ENCODE measurements around the gene RPL28.

The RPL28 gene

GRCh38 chr19:55385724-55386492 is at the start of gene RPL28:
RPL28 (plus strand) TSS chr19:55385932; CDS start chr19:55386358, 426 bp downstream.
- no peaks in the 10 kb centered on the region for H3K27me3 ChIP-seq (replicated peaks)
- TF ChIP-seq CTCF (IDR thresholded peaks at IDR 0.05; ENCODE audit: low read depth, low read length, missing control alignments): no peak
- peak within 1 kb of the TSS; percentile 77 for H3K27ac ChIP-seq
- in situ Hi-C loops (cut with HindIII; ENCODE audit: low pct_ligation_motif_present, low sequenced_read_pairs): loop anchor here (25.0 kb wide), 1 partner anchor 226 kb away; the partner anchor contains the start of genes ZNF524, ZNF784 and ZNF865
- H3K36me3 ChIP-seq (replicated peaks): peaks cover 38% of the 10 kb centered on the region
- peak within 1 kb of the TSS; percentile 99 for H3K4me3 ChIP-seq (ENCODE audit: low read depth, low read length)
- DNase-seq: peak; percentile 97

- in situ Hi-C loops (cut with HindIII; ENCODE audit: low pct_ligation_motif_present, low sequenced_read_pairs): no loop called here
- no peak for DNase-seq
- no peak for TF ChIP-seq CTCF (IDR thresholded peaks at IDR 0.05; ENCODE audit: low read depth, low read length, missing control alignments)
These were observed 49.6 kb upstream of the RPL28 start for GRCh38 chr19:55336101-55336500.

GRCh38 chr19:55339105-55339888 is 46.4 kb upstream of the RPL28 start, which contains the start of gene KMT5C:
KMT5C (plus strand) TSS chr19:55339876; CDS start chr19:55341937, 2,061 bp downstream.
- Histone ChIP-seq H3K27ac (peak within 1 kb of the TSS; percentile 93), H3K27me3 (replicated peaks) (no peaks in the 10 kb centered on the region), H3K36me3 (replicated peaks) (no peaks in the 10 kb centered on the region), H3K4me3 (ENCODE audit: low read depth, low read length) (peak within 1 kb of the TSS; percentile 69)
- DNase-seq: peak; percentile 100
- in situ Hi-C loops (cut with HindIII; ENCODE audit: low pct_ligation_motif_present, low sequenced_read_pairs): no loop called here
- peak; percentile 50 for TF ChIP-seq CTCF (IDR thresholded peaks at IDR 0.05; ENCODE audit: low read depth, low read length, missing control alignments)

More at GRCh38 chr19:55336101-55336500, 49.6 kb upstream of the RPL28 start:
- no peak overlapping the region for H3K27ac ChIP-seq
- H3K4me3 ChIP-seq (ENCODE audit: low read depth, low read length): no peak overlapping the region
- no peaks in the 10 kb centered on the region for H3K36me3 ChIP-seq (replicated peaks)
- no peaks in the 10 kb centered on the region for H3K27me3 ChIP-seq (replicated peaks)

- in situ Hi-C loops (cut with HindIII; ENCODE audit: low pct_ligation_motif_present, low sequenced_read_pairs): no loop called here
- no peak for DNase-seq
- Histone ChIP-seq H3K27me3 (replicated peaks) (no peaks in the 10 kb centered on the region), H3K36me3 (replicated peaks) (no peaks in the 10 kb centered on the region), H3K4me3 (ENCODE audit: low read depth, low read length) (peak overlapping the region; percentile 69), H3K27ac (peak overlapping the region; percentile 44)
- no peak for TF ChIP-seq CTCF (IDR thresholded peaks at IDR 0.05; ENCODE audit: low read depth, low read length, missing control alignments)
These were observed 45.6 kb upstream of the RPL28 start for GRCh38 chr19:55339889-55340783.

GRCh38 chr19:55340784-55341147 is 45.0 kb upstream of the RPL28 start:
- no peak overlapping the region for H3K27ac ChIP-seq
- no peak for DNase-seq
- in situ Hi-C loops (cut with HindIII; ENCODE audit: low pct_ligation_motif_present, low sequenced_read_pairs): no loop called here
- peak overlapping the region; percentile 69 for H3K4me3 ChIP-seq (ENCODE audit: low read depth, low read length)
- H3K27me3 ChIP-seq (replicated peaks): no peaks in the 10 kb centered on the region
- H3K36me3 ChIP-seq (replicated peaks): no peaks in the 10 kb centered on the region
- peak; percentile 48 for TF ChIP-seq CTCF (IDR thresholded peaks at IDR 0.05; ENCODE audit: low read depth, low read length, missing control alignments)

Measured in brain microvascular endothelial cell (primary cell).